Smooth muscle cell (in vitro differentiated cells): ENCODE data around the gene USP10. TPM values are rescaled to one million over a fixed set of nuclear protein-coding genes. Genes with fewer than 3 reads are reported as not detected.

ENCODE experiments used
- DNase-seq: peaks from one replicate; lab custom pipeline; 2025; ENCODE audit not compliant: unreplicated experiment; lab: John Stamatoyannopoulos, UW
- H2AFZ ChIP-seq: fragments of 200-600 bp; sonication (generic); 2 replicates; pipeline ENCODE4 v1.6.0; 2016; ENCODE audit warnings: antibody characterized with exemption, low read depth, mild to moderate bottlenecking
- H3F3A ChIP-seq: fragments of 200-600 bp; sonication (generic); 2 replicates; pipeline ENCODE4 v1.6.0; 2017; ENCODE audit warnings: antibody characterized with exemption, low read depth
- H3K27ac ChIP-seq: fragments of 200-600 bp; sonication (generic); 2 replicates; pipeline ENCODE4 v1.5.1; 2016; ENCODE audit warnings: low read depth, mild to moderate bottlenecking
- H3K27me3 ChIP-seq: fragments of 200-600 bp; sonication (generic); 2 replicates; pipeline ENCODE4 v1.6.1; 2016; ENCODE audit warnings: low read depth, mild to moderate bottlenecking
- H3K36me3 ChIP-seq: fragments of 200-600 bp; sonication (generic); 2 replicates; pipeline ENCODE4 v1.5.1; 2016; ENCODE audit warnings: low read depth
- H3K4me1 ChIP-seq: fragments of 200-600 bp; sonication (generic); 2 replicates; pipeline ENCODE4 v1.5.1; 2016; ENCODE audit warnings: low read depth
- H3K4me2 ChIP-seq: fragments of 200-600 bp; sonication (generic); 2 replicates; pipeline ENCODE4 v1.6.0; 2016; ENCODE audit warnings: mild to moderate bottlenecking
- H3K4me3 ChIP-seq: fragments of 200-600 bp; sonication (generic); 2 replicates; pipeline ENCODE4 v1.5.1; 2016; ENCODE audit warnings: mild to moderate bottlenecking
- H3K79me2 ChIP-seq: fragments of 200-600 bp; sonication (generic); 2 replicates; pipeline ENCODE4 v1.6.0; 2016; ENCODE audit warnings: low read depth, mild to moderate bottlenecking
- H3K9ac ChIP-seq: fragments of 200-600 bp; sonication (generic); 2 replicates; pipeline ENCODE4 v1.6.0; 2016; ENCODE audit warnings: low read depth
- H3K9me3 ChIP-seq: fragments of 200-600 bp; sonication (generic); replicated peaks from 2 replicates; pipeline ENCODE4 v1.5.1; 2016; ENCODE audit warnings: low read depth
- H4K20me1 ChIP-seq: fragments of 200-600 bp; sonication (generic); 2 replicates; pipeline ENCODE4 v1.6.0; 2016; ENCODE audit warnings: low read depth
- WGBS: methylation state at CpG from one replicate; pipeline ENCODE4 v1.1.7; 2016; ENCODE audit warnings: low lambda C conversion rate; 5-methylcytosine and 5-hydroxymethylcytosine counted together
- polyA plus RNA-seq: library from polyadenylated mRNA; unstranded; fragments of >200 nt; fragmentation: Nextera tagmentation; extraction: Ambion mirVana; gene quantifications from 2 replicates; pipeline ENCODE4 v1.2.1, GENCODE V29; 2016
- total RNA-seq: library from RNA; depleted of rRNA; stranded (reverse); fragments of >200 nt; gene quantifications from 2 replicates; pipeline ENCODE4 v1.2.3, GENCODE V29; 2014
- TF ChIP-seq, protein P1 (sequence below): fragments of 200-600 bp; sonication (generic); IDR thresholded peaks from 2 replicates; pipeline ENCODE4 v1.5.1; 2017; ENCODE audit warnings: borderline replicate concordance, mild to moderate bottlenecking, antibody characterized with exemption; ENCODE audit not compliant: insufficient read depth, poor library complexity, severe bottlenecking

The USP10 gene
- total and polyA plus RNA-seq, 2 experiments from 2014 or later: 52.5 to 56.1 TPM

GRCh38 chr16:84712138-84712671 is 12.4 kb downstream of the USP10 start:
- peaks cover 100% of the 10 kb centered on the region for H3K79me2 ChIP-seq
- no peaks in the 10 kb centered on the region for H3K36me3 ChIP-seq
- H3K4me3 ChIP-seq: no peak overlapping the region
- H3K4me2 ChIP-seq: no peak overlapping the region
- no peak overlapping the region for H3K9ac ChIP-seq
- no peaks in the 10 kb centered on the region for H3F3A ChIP-seq
- DNase-seq: no peak
- H2AFZ ChIP-seq: no peak overlapping the region
- WGBS: 93% methylated on average over 8 of the region's 8 CpGs
- H3K4me1 ChIP-seq: peaks cover 3% of the 10 kb centered on the region
- H3K27ac ChIP-seq: no peak overlapping the region
- peaks cover 99% of the 10 kb centered on the region for H4K20me1 ChIP-seq
- TF ChIP-seq, protein P1, sequence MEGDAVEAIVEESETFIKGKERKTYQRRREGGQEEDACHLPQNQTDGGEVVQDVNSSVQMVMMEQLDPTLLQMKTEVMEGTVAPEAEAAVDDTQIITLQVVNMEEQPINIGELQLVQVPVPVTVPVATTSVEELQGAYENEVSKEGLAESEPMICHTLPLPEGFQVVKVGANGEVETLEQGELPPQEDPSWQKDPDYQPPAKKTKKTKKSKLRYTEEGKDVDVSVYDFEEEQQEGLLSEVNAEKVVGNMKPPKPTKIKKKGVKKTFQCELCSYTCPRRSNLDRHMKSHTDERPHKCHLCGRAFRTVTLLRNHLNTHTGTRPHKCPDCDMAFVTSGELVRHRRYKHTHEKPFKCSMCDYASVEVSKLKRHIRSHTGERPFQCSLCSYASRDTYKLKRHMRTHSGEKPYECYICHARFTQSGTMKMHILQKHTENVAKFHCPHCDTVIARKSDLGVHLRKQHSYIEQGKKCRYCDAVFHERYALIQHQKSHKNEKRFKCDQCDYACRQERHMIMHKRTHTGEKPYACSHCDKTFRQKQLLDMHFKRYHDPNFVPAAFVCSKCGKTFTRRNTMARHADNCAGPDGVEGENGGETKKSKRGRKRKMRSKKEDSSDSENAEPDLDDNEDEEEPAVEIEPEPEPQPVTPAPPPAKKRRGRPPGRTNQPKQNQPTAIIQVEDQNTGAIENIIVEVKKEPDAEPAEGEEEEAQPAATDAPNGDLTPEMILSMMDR: no peak
- H3K27me3 ChIP-seq: no peaks in the 10 kb centered on the region
- H3K9me3 ChIP-seq: no peaks in the 10 kb centered on the region

DNA sequence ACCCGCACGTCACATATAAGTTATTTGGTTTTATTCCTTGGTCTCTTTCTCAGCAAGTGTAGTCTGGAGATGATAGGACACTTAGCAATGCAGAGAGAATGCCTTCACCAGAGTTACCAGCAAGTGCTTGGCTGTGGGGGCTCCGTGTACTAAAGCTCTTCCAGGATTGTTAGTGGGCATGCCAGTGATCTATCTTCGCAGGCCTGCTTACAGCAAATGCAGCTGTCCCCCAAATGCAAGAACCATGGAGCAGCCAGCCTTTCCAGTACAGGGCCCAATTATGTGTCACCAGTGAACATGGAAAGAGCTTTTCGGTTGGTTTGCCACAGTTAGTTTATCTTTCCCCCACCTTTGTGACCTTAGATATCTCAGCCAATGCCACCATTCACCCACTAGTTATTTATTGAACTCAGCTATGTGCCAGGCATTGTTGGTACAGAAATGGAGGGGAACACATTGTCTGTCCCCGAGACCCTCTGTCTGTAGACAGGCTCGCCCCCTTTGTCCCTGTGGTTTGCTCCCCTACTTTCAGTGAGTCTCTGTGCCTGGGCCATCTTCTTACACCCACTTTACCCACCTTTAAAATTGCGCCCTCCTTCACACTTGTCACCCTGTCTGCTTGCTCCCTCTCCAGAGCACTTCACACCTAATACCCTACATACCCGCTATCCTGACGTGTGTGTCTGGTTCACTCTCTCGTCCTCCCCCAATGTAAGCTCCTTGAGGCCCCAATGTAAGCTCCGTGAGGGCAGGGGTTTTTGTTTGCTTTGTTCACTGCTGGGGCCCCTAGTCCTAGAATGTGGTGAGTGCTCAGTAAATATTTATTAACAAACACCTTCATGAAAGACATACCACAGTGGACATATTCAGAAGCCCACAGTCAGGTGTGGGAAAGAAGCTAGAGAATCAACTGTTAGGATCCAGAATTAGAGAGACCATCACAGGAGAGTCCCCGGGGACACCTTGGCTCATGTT is 13.3 kb downstream of the USP10 start:
- peaks cover 100% of the 10 kb centered on the region for H3K79me2 ChIP-seq
- no peaks in the 10 kb centered on the region for H3K9me3 ChIP-seq
- peaks cover 99% of the 10 kb centered on the region for H4K20me1 ChIP-seq
- TF ChIP-seq, protein P1: no peak
- H2AFZ ChIP-seq: no peak overlapping the region
- no peaks in the 10 kb centered on the region for H3K27me3 ChIP-seq
- H3K9ac ChIP-seq: no peak overlapping the region
- H3K4me1 ChIP-seq: no peaks in the 10 kb centered on the region
- no peak overlapping the region for H3K4me2 ChIP-seq
- no peaks in the 10 kb centered on the region for H3F3A ChIP-seq
- no peak overlapping the region for H3K27ac ChIP-seq
- H3K36me3 ChIP-seq: no peaks in the 10 kb centered on the region
- 92% methylated on average over 13 of the region's 13 CpGs for WGBS
- no peak for DNase-seq
- no peak overlapping the region for H3K4me3 ChIP-seq

GRCh38 chr16:84714028-84714427 is 14.2 kb downstream of the USP10 start:
- 97% methylated on average over 6 of the region's 6 CpGs for WGBS
- Histone ChIP-seq H3F3A (no peaks in the 10 kb centered on the region), H3K79me2 (peaks cover 100% of the 10 kb centered on the region), H3K4me2 (no peak overlapping the region), H3K36me3 (no peaks in the 10 kb centered on the region), H2AFZ (no peak overlapping the region), H3K4me3 (no peak overlapping the region), H3K9ac (no peak overlapping the region), H3K9me3 (no peaks in the 10 kb centered on the region), H3K4me1 (no peaks in the 10 kb centered on the region), H3K27me3 (no peaks in the 10 kb centered on the region), H3K27ac (no peak overlapping the region), H4K20me1 (peaks cover 99% of the 10 kb centered on the region)
- no peak for DNase-seq
- TF ChIP-seq, protein P1: no peak
